Progenitor cell of endocrine pancreas (in vitro differentiated cells): ENCODE results near the gene PARK7. TPM values are rescaled to one million over a fixed set of nuclear protein-coding genes. Genes with fewer than 3 reads are reported as not detected.
"Not testable (repeated sequence)": the region's sequence is repeated elsewhere in the genome, so short reads cannot be mapped to it uniquely, and the experiment has no call there.

Source experiments
- DNase-seq: peaks from one replicate; pipeline ENCODE4 v3.0.0; 2021; ENCODE audit warnings: low spot score; ENCODE audit not compliant: unreplicated experiment
- H3K27ac Mint-ChIP-seq: 2 replicates; pipeline ENCODE4 v1.8.0; 2021; ENCODE audit warnings: mild to moderate bottlenecking, moderate library complexity, mixed read lengths
- H3K27me3 Mint-ChIP-seq: 2 replicates; pipeline ENCODE4 v1.8.0; 2021; ENCODE audit warnings: mixed read lengths
- H3K36me3 Mint-ChIP-seq: 2 replicates; pipeline ENCODE4 v1.8.0; 2022; ENCODE audit warnings: mixed read lengths; ENCODE audit not compliant: insufficient read depth
- H3K4me1 Mint-ChIP-seq: 2 replicates; pipeline ENCODE4 v1.8.0; 2021; ENCODE audit warnings: low read depth, mixed read lengths
- H3K4me3 Mint-ChIP-seq: 2 replicates; pipeline ENCODE4 v1.8.0; 2021; ENCODE audit warnings: low read depth, mild to moderate bottlenecking, moderate library complexity, mixed read lengths
- H3K9me3 Mint-ChIP-seq: 2 replicates; pipeline ENCODE4 v1.8.0; 2021; ENCODE audit warnings: low read depth, mixed read lengths
- CTCF ChIP-seq: fragments of 200-600 bp; sonication (generic); IDR thresholded peaks from one replicate; pipeline ENCODE4 v1.5.0; 2021; ENCODE audit warnings: antibody characterized with exemption, mild to moderate bottlenecking; ENCODE audit not compliant: unreplicated experiment
- long read RNA-seq: library from polyadenylated mRNA; unstranded; transcript quantifications from one replicate; pipeline ENCODE4 v2.0.0, GENCODE V29; 2020
- total RNA-seq: library from RNA; stranded (reverse); gene quantifications from 2 replicates; pipeline ENCODE4 v1.2.1, GENCODE V29; 2021

The PARK7 gene
- total RNA-seq, result 218 and 229 TPM in 2 replicates
- long read RNA-seq, transcript PARK7-201 (7 exons, 949 nt), result minor isoform, 45 of 116 reads
- long read RNA-seq, transcript PARK7-209 (7 exons, 1,088 nt), result major isoform, 58 of 116 reads
- long read RNA-seq, partial matches to known transcripts, result 6 of 116 reads
- long read RNA-seq, other reads (novel, unspliced or antisense), result 6 of 116 reads

- peak within 1 kb of the TSS; percentile 95 for H3K4me3 Mint-ChIP-seq
- peak within 1 kb of the TSS; percentile 97 for H3K27ac Mint-ChIP-seq
- peaks cover 10% of the 10 kb centered on the region for H3K36me3 Mint-ChIP-seq
- no peaks in the 10 kb centered on the region for H3K9me3 Mint-ChIP-seq
- H3K27me3 Mint-ChIP-seq, result no peaks in the 10 kb centered on the region
- peaks cover 14% of the 10 kb centered on the region for H3K4me1 Mint-ChIP-seq
- peak; percentile 100 for DNase-seq
- peak; percentile 61 for TF ChIP-seq CTCF
These were observed at the start of gene PARK7 for GRCh38 chr1:7961216-7962013. Gene PARK7, plus strand, starts transcription at chr1:7961711. Its CDS starts 1,075 bp downstream, at chr1:7962786.

GRCh38 chr1:7912145-7912544 is 49.4 kb upstream of the PARK7 start:
- no peak overlapping the region for H3K4me3 Mint-ChIP-seq
- H3K4me1 Mint-ChIP-seq, result no peaks in the 10 kb centered on the region
- H3K27me3 Mint-ChIP-seq, result peaks cover 21% of the 10 kb centered on the region
- H3K9me3 Mint-ChIP-seq, result no peaks in the 10 kb centered on the region
- H3K27ac Mint-ChIP-seq, result no peak overlapping the region
- no peaks in the 10 kb centered on the region for H3K36me3 Mint-ChIP-seq
- no peak for TF ChIP-seq CTCF
- no peak for DNase-seq

DNA sequence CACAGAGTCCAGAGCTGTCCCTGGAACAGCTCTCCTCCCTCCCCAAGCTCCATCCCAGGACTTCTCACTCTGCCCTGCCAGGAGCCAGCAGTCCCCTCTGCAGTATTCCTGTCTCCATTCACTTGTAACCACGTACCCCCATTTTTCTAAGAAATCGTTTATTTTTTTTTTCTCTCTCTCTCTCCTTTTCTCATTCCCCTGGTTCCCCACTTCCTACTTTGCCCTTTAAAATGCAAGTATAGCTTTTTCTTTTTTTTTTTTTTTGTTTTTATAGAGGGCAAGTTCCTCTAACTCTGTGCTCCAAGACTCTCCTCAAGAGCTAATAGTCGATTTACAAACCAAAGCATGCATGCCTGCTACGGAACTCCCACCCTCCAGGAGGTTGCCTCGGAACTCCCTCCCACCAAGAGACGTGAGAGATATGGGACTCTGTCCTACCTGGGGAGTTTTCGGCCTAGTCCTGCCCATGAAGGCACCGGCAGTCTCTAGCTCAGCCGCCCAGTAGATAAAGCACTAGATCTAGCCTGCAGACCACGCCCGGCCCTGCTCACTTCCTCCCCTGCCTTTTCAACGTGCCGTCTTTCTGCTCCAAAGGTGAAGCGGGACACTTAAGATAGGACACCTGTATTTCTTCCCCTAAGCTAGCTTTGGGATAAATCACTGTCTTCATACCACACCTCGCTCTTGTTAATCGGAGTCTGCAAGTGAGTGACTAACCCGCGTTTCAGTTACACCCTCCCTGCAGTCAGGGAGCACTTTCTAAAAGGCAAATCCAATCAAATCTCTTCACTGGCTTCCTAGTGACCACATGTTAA is 48.6 kb upstream of the PARK7 start:
- no peak for TF ChIP-seq CTCF
- Mint-ChIP-seq H3K9me3 (no peaks in the 10 kb centered on the region), H3K4me1 (no peaks in the 10 kb centered on the region), H3K27ac (no peak overlapping the region), H3K27me3 (peaks cover 24% of the 10 kb centered on the region), H3K4me3 (no peak overlapping the region), H3K36me3 (no peaks in the 10 kb centered on the region)
- no peak for DNase-seq

GRCh38 chr1:7915826-7916500 is 45.5 kb upstream of the PARK7 start:
- no peaks in the 10 kb centered on the region for H3K4me1 Mint-ChIP-seq
- no peak overlapping the region for H3K27ac Mint-ChIP-seq
- H3K4me3 Mint-ChIP-seq, result no peak overlapping the region
- H3K36me3 Mint-ChIP-seq, result no peaks in the 10 kb centered on the region
- TF ChIP-seq CTCF, result no peak
- peaks cover 24% of the 10 kb centered on the region for H3K27me3 Mint-ChIP-seq
- DNase-seq, result no peak
- H3K9me3 Mint-ChIP-seq, result no peaks in the 10 kb centered on the region

DNA sequence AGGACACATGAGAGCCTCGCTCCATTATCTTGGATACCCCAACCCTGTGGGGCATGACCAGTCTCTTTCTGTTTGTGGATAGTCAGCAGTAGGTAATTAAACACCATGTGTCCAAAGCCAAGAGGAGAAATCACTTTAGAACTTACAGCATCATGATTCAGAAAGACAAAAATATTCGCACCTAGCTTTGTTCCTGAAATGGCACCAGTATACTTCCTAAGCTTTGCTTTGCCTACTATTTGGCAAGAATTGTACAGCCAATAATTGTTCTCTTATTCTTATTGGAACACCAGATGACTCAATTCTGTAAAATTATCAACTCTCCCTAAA is 45.0 kb upstream of the PARK7 start:
- Mint-ChIP-seq H3K9me3 (no peaks in the 10 kb centered on the region), H3K27me3 (peaks cover 24% of the 10 kb centered on the region), H3K27ac (no peak overlapping the region), H3K36me3 (no peaks in the 10 kb centered on the region), H3K4me3 (no peak overlapping the region), H3K4me1 (no peaks in the 10 kb centered on the region)
- DNase-seq, result no peak
- no peak for TF ChIP-seq CTCF

GRCh38 chr1:7917971-7918370 is 43.5 kb upstream of the PARK7 start:
- not testable (repeated sequence) for H3K4me3 Mint-ChIP-seq, H3K9me3 Mint-ChIP-seq, H3K4me1 Mint-ChIP-seq, H3K27ac Mint-ChIP-seq, H3K36me3 Mint-ChIP-seq, DNase-seq
- peaks cover 22% of the 10 kb centered on the region for H3K27me3 Mint-ChIP-seq
